ENCODE results near the gene CUX1.

Gene CUX1

GRCh38 chr7:102230593-102230992 is 413.2 kb downstream of the CUX1 start:
- no peak for DNase-seq

DNA sequence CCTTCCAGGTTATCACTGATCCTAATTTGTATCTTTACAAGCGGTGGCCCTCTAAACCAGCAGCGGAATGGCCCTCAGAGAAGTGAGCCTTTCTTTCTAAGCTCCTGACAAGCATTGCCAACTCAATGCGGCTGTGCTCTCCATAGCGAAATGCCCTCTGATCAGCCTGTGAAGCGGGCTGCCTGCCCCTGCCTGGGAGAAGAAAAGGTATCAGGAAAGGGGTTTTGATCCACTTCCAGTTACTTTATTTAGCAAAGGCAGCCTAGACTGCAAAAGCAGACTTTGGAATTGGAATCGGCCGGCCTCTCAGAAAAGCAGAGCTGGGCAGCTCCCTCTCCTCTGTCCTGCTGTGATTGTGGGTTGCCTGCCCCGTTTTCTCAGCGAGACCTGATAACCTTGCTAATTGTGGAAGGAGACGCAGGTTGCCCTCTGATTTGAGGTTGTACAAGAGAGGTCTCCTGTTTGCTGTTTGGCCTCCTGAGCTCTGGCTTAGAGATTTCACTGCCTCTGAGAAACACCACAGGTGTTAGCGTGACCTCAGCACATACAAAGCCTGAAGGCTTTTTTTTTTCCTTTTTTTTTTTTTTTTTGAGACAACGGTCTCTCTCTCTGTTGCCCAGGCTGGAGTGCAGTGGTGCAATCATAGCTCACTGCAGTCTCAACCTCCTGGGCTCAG is 415.3 kb downstream of the CUX1 start:
- DNase-seq: no peak

DNA sequence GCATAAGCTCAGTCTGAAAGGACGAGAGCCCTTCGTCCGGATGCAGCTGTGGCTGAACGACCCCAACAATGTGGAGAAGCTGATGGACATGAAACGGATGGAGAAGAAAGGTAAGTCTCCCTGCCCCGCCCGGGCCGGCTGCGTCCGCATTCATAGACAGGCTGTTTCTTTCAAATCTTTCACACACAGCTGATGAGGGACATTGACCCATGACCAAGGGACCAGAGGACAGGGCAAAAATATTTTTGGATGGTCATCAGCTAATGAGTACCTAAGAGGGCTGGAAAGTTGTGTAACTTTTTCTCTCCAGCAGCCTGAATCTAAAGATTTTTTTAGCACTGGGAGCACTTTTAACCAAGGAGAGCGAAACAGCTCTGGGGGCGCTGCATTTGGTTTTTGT is 416.7 kb downstream of the CUX1 start:
- DNase-seq: no peak

DNA sequence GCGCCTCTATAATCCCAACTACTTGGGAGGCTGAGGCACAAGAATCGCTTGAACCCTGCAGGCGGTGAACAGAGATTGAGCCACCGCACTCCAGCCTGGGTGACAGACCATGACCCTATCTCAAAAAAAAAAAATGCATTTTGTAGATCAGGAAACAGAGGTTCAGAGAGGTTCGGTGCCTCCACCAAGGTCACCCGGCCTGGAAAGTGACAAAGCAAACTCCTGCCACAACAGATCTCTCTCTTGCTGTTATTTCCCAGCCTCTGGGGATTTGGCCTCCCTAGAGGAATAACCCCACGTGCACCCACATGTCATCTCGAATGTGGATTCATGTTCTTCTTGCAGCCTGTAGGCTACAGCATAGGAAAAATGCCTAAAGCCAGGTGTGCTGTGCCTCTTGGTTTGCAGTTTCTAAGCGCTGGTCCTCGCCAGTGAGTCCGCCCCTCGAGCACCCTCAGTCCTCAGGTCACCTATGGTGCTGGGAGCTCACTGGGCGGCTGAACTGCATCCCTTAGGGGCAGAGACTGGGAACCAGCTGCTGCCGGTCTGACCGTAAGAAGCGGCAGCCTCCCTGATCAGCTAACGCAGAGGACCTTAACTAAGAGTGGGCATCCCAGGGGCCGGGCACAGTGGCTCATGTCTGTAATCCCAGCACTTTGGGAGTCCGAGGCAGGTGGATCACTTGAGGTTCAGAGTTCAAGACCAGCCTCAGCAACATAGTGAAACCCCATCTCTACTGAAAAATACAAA is 417.6 kb downstream of the CUX1 start:
- DNase-seq: no peak

DNA sequence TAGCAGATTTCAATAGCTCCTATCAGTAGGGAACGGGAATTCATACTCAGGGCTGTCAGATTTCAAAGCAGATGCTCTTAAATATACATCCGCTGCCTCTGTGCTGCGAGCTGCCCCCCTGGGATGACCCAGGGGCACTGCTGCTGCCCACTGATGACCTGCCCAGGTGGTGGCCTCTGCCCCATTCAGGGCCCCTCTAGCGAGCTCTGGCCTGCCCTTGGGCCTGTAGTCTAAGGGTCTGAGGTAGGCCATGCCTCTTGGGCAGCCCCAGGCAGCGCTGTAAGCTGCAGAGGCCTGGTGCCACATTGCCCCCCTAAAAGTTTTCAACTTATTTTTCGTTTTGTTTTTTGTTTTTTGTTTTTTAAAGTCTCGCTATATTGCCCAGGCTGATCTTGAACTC is 418.7 kb downstream of the CUX1 start:
- DNase-seq: no peak

GRCh38 chr7:102236592-102237287 is 419.3 kb downstream of the CUX1 start:
- DNase-seq: peak; percentile 25 to 32

- no peak for DNase-seq
Measured at GRCh38 chr7:102239206-102239820, 421.9 kb downstream of the CUX1 start.

GRCh38 chr7:102241431-102241830 is 424.0 kb downstream of the CUX1 start:
- DNase-seq: no peak

GRCh38 chr7:102244601-102245000 is 427.2 kb downstream of the CUX1 start:
- no peak for DNase-seq

- no peak for DNase-seq
Measured at GRCh38 chr7:102248081-102248455, 430.6 kb downstream of the CUX1 start.

DNA sequence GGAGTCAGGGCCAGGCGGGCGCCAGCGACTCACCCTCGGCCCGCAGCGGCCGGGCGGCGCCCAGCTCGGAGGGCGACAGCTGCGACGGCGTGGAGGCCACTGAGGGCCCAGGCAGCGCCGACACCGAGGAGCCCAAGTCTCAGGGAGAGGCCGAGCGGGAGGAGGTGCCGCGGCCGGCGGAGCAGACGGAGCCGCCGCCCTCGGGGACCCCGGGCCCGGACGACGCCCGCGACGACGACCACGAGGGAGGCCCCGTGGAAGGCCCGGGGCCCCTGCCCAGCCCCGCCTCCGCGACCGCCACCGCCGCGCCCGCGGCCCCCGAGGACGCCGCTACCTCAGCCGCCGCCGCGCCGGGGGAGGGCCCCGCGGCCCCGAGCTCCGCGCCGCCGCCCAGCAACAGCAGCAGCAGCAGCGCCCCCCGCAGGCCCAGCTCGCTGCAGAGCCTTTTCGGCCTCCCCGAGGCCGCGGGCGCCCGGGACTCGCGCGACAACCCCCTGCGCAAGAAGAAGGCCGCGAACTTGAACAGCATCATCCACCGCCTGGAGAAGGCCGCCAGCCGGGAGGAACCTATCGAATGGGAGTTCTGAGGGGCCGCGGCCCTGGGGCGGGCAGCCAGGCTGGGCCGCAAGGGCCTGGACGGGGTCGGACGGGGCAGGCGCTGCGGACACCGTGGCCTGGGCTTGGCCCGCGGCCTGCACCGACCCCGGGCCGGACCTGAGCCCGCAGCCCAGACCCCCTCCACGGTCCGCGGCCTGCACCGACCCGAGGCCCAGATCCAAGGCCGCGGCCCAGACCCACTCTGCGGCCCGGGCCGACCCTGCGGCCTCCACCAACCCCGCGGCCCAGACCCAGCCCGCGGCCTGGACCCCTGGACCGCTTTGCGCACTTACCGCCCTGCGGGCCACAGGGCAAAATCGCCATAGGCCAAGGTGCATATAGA is 431.3 kb downstream of the CUX1 start:
- DNase-seq: no peak

- no peak for DNase-seq
Measured at GRCh38 chr7:102251531-102252365, 434.3 kb downstream of the CUX1 start.

DNA sequence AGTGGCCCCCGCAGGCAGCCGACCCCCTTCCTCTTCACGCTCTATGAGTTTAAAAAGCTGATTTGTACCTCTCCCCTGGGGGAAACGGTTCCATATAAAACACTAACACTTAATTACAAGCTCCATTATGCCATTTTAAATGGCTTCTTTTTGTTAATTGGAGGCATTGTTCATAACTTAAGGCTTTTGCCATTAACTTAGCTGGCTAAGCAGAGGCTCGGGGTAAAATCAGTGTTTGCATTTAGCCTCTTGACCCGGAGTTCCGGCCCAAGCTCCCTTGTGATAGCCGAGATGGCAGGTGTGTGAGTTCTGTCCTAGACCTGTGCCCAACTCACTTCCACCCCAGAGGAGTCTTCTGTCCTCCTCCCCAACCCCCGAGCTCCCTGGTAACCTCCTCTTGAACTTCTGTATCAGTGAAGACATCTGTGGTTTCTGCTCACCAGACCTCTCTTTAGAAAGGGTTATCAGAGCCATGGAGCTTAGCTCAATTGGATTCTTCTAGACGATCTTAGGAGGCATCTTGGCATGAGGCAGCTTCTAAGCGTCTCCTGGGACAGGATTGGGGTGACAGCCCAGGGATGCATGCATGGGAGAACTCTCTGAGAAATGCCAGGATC is 435.0 kb downstream of the CUX1 start:
- no peak for DNase-seq

DNA sequence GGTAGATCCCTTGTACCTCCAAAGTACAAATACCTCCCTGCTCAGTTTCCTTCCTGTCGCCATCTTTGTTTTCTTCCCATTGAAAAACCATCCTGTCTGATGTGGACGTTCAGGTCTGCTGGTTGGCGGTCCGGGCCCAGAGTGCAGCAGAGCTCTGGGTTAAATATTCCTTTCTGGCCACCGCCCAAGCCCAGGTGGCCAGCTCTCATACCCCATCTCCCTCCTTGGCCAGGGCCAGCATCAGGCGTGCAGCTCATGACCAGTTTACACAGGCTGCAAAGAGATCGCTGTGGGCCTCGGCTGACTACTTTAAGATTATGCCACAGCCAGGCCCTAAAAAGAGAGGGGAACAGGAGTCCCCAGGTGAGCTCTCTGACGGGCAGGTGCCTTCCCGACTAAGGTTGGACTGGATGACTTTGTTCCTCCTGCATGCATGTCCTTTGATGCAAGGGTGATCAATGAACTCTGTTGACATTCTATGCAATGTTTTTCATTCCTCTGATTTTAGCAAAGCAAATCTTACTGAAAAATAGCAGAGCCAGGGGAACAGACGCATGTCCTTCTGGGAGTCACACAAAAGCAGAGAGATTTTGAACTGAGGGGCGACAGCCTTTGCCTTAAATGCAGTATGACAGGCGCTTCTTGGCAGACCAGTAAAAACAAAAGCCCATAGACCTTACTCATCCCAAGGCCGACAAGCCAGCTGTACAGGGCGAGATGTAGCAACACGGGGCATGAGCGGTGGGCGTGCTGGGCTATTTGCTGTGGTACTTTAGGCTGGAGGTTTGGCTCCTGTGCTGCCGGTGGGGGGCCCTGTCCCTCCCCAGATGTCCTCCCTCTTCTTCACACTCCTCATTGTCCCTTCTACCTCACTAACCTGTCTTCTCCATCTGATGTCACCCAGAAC is 435.9 kb downstream of the CUX1 start:
- DNase-seq: no peak

GRCh38 chr7:102253973-102254370 is 436.5 kb downstream of the CUX1 start:
- DNase-seq: no peak

GRCh38 chr7:102254521-102254920 is 437.1 kb downstream of the CUX1 start:
- no peak for DNase-seq

DNA sequence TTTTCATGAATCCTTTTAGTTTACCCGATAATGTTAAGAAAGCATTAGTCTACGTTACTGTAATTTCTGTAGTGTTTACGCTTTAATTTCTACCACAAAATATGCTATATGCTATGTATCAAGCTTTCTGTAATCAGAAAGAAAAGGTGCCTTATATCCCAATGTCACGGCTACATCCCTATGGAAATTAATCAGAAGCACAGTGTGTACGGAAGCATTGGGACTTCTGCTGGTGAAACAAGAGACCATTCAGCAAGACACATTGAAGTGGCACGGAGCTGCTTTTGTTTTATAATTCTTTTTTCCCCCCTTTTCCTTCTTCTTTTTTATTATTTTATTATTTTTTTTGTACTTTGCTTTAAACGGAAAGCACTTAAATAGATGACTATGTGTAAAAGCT is 438.1 kb downstream of the CUX1 start:
- no peak for DNase-seq

- DNase-seq: no peak
Measured at GRCh38 chr7:102255916-102256315, 438.5 kb downstream of the CUX1 start.

DNA sequence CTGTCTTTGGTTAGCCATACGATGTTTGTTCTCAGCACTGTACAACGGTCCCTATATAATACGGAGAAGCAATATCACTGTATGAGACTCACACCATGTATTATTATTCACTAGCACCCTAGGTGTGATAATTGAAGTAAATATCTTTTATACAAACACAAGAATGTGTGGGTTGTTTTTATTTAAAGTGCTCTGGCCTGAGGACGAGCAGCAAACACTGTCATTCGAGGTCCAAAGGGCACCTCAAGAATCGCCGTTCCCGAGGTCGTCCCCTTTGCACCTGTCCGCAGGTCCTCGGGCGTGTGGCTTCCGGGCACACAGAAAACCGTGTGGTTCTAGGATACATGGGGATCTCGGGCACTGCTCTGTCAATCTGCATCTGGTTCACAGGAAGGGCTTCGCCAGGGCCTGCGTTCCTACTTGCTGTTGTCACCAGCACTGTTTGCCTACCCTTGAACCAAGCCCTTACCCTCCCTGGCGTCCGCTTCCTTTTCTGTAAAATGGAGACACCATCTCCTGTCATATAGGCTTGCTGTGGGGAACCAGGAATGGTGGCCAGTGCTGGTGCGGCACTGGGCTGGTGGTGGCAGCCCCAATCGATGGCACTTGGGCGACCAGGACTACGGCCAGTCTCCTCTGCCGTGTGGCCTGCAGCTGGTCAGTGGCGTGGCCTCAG is 440.8 kb downstream of the CUX1 start:
- no peak for DNase-seq

All from activated CD4-positive, alpha-beta T cell treated with anti-CD3 and anti-CD28 coated beads for 4 hours (primary cell).